Endodermal cell (in vitro differentiated cells): ENCODE measurements around the gene IFT27. TPM values are rescaled to one million over a fixed set of nuclear protein-coding genes. Genes with fewer than 3 reads are reported as not detected.
A peak's percentile ranks its signal among the peaks of the same experiment; 100 is the strongest.

Experiments used
- DNase-seq: peaks from one replicate; pipeline ENCODE4 v3.0.0-alpha.2; 2017
- H3K27ac ChIP-seq: 2 replicates; pipeline ENCODE4 v1.5.1; 2013; ENCODE audit warnings: mild to moderate bottlenecking, low read depth, low read length, moderate library complexity
- H3K27me3 ChIP-seq: 2 replicates; pipeline ENCODE4 v1.6.1; 2013; ENCODE audit warnings: mild to moderate bottlenecking, low read length, moderate library complexity; ENCODE audit not compliant: insufficient read depth, control insufficient read depth, poor library complexity, severe bottlenecking
- H3K36me3 ChIP-seq: 2 replicates; pipeline ENCODE4 v1.7.0; 2013; ENCODE audit warnings: mild to moderate bottlenecking, low read length, moderate library complexity; ENCODE audit not compliant: control insufficient read depth, insufficient read depth
- H3K4me1 ChIP-seq: one replicate; pipeline ENCODE4 v1.7.0; 2013; ENCODE audit warnings: low read length; ENCODE audit not compliant: control insufficient read depth, insufficient read depth
- H3K4me3 ChIP-seq: 2 replicates; pipeline ENCODE4 v1.5.1; 2013; ENCODE audit warnings: mild to moderate bottlenecking, low read length, moderate library complexity
- H3K9ac ChIP-seq: 2 replicates; pipeline ENCODE4 v1.6.1; 2013; ENCODE audit warnings: mild to moderate bottlenecking, low read length, moderate library complexity; ENCODE audit not compliant: poor library complexity, severe bottlenecking; ENCODE audit errors: extremely low read depth
- H3K9me3 ChIP-seq: 2 replicates; pipeline ENCODE4 v1.6.1; 2013; ENCODE audit warnings: mild to moderate bottlenecking, low read length, moderate library complexity; ENCODE audit not compliant: control insufficient read depth
- H3K27ac Mint-ChIP-seq: 2 replicates; pipeline ENCODE4 v1.8.0; 2020; ENCODE audit warnings: mixed read lengths
- H3K27me3 Mint-ChIP-seq: 2 replicates; pipeline ENCODE4 v1.8.0; 2021; ENCODE audit warnings: mild to moderate bottlenecking, mixed read lengths; ENCODE audit not compliant: insufficient read depth
- H3K36me3 Mint-ChIP-seq: 2 replicates; pipeline ENCODE4 v1.8.0; 2020; ENCODE audit warnings: low read depth, mixed read lengths
- H3K4me1 Mint-ChIP-seq: 2 replicates; pipeline ENCODE4 v1.8.0; 2020; ENCODE audit warnings: mixed read lengths
- H3K4me3 Mint-ChIP-seq: 2 replicates; pipeline ENCODE4 v1.8.0; 2020; ENCODE audit warnings: mild to moderate bottlenecking, moderate library complexity, mixed read lengths
- H3K9me3 Mint-ChIP-seq: 2 replicates; pipeline ENCODE4 v1.8.0; 2020; ENCODE audit warnings: mild to moderate bottlenecking, mixed read lengths
- WGBS, 2 experiments: methylation state at CpG; one replicate each; pipeline versions ENCODE4 v1.1.5 to v1.1.7; 2013; ENCODE audit warnings: missing lambda C conversion rate in 2 of 2, mixed read lengths in 1 of 2; ENCODE audit not compliant: insufficient coverage in 1 of 2, insufficient read length in 1 of 2; 5-methylcytosine and 5-hydroxymethylcytosine counted together
- total RNA-seq, 2 donors: library from RNA; stranded (reverse); fragmentation: NEBNext Ultra II Directional in 1 of 2; extraction: Animal tissue kit (Norgen Biotek cat#: 25700) in 1 of 2; gene quantifications; 2 replicates in 1 of 2; 3 replicates in 1 of 2; pipeline ENCODE4 v1.2.1, GENCODE V29; 2021
- TF ChIP-seq, protein P1 (sequence below): fragments of 200-600 bp; sonication (generic); conservative IDR thresholded peaks from 2 replicates; pipeline ENCODE4 v1.5.0; 2021; ENCODE audit warnings: antibody characterized with exemption, mild to moderate bottlenecking

Gene IFT27
- total RNA-seq, 2 donors from 2014 or later: 49.8 to 65.2 TPM

- no peaks in the 10 kb centered on the region for H3K4me1 ChIP-seq
- Mint-ChIP-seq H3K9me3 (no peaks in the 10 kb centered on the region), H3K4me1 (no peaks in the 10 kb centered on the region), H3K27ac (no peak overlapping the region), H3K4me3 (no peak overlapping the region), H3K27me3 (peaks cover 4% of the 10 kb centered on the region), H3K36me3 (peaks cover 27% of the 10 kb centered on the region)
- H3K9me3 ChIP-seq: no peaks in the 10 kb centered on the region
- H3K27me3 ChIP-seq: no peaks in the 10 kb centered on the region
- peak; percentile 38 for DNase-seq
- TF ChIP-seq, protein P1, sequence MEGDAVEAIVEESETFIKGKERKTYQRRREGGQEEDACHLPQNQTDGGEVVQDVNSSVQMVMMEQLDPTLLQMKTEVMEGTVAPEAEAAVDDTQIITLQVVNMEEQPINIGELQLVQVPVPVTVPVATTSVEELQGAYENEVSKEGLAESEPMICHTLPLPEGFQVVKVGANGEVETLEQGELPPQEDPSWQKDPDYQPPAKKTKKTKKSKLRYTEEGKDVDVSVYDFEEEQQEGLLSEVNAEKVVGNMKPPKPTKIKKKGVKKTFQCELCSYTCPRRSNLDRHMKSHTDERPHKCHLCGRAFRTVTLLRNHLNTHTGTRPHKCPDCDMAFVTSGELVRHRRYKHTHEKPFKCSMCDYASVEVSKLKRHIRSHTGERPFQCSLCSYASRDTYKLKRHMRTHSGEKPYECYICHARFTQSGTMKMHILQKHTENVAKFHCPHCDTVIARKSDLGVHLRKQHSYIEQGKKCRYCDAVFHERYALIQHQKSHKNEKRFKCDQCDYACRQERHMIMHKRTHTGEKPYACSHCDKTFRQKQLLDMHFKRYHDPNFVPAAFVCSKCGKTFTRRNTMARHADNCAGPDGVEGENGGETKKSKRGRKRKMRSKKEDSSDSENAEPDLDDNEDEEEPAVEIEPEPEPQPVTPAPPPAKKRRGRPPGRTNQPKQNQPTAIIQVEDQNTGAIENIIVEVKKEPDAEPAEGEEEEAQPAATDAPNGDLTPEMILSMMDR: no peak
- 90 to 93% methylated on average over 19 of the region's 19 CpGs for WGBS, 2 experiments
- H3K36me3 ChIP-seq: peaks cover 6% of the 10 kb centered on the region
- H3K4me3 ChIP-seq: no peak overlapping the region
- no peak overlapping the region for H3K9ac ChIP-seq
- H3K27ac ChIP-seq: no peak overlapping the region
Observed at GRCh38 chr22:36759481-36760159, 16.3 kb downstream of the IFT27 start.

DNA sequence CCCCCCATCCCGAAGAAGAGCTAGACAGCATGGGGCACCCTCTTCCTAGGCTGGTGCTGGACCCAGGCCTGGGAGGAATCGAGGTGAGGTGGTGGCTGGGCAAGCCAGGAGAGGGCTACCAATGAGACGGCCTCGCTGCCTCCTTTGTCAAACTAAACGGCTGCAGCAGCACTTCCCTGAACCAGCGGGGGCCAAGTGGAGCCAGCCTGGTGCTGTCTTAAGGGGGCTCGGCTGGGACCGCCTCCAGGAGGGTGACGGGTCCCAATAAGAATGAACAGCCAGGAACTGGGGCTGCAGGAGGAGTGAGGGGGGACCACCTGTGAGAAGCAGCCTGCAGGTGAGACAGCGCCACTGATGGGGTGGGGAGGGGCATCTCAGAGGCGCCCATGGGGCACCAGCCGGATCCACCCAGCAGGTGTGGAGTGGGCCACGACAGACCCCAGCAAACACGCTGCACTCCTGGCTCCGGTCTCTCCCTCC is 17.1 kb downstream of the IFT27 start:
- H3K27me3 Mint-ChIP-seq: peaks cover 10% of the 10 kb centered on the region
- H3K36me3 Mint-ChIP-seq: peaks cover 20% of the 10 kb centered on the region
- no peaks in the 10 kb centered on the region for H3K4me1 Mint-ChIP-seq
- peak; percentile 38 for DNase-seq
- H3K4me1 ChIP-seq: no peaks in the 10 kb centered on the region
- H3K9me3 ChIP-seq: no peaks in the 10 kb centered on the region
- no peak overlapping the region for H3K4me3 ChIP-seq
- no peak overlapping the region for H3K27ac ChIP-seq
- no peak overlapping the region for H3K27ac Mint-ChIP-seq
- WGBS, 2 experiments: 88 to 90% methylated on average over 12 to 15 of the region's 15 CpGs
- H3K9ac ChIP-seq: no peak overlapping the region
- H3K36me3 ChIP-seq: peaks cover 6% of the 10 kb centered on the region
- TF ChIP-seq, protein P1: no peak
- no peak overlapping the region for H3K4me3 Mint-ChIP-seq
- H3K9me3 Mint-ChIP-seq: no peaks in the 10 kb centered on the region
- H3K27me3 ChIP-seq: peaks cover 3% of the 10 kb centered on the region

- TF ChIP-seq, protein P1: peak; percentile 94
- peaks cover 20% of the 10 kb centered on the region for H3K27me3 Mint-ChIP-seq
- no peaks in the 10 kb centered on the region for H3K4me1 Mint-ChIP-seq
Observed at GRCh38 chr22:36757668-36758211, 18.2 kb downstream of the IFT27 start.

More at GRCh38 chr22:36757668-36758211, 18.2 kb downstream of the IFT27 start:
- Histone ChIP-seq H3K4me3 (no peak overlapping the region), H3K36me3 (peaks cover 2% of the 10 kb centered on the region), H3K4me1 (no peaks in the 10 kb centered on the region), H3K27me3 (peaks cover 13% of the 10 kb centered on the region), H3K9ac (no peak overlapping the region), H3K27ac (no peak overlapping the region), H3K9me3 (no peaks in the 10 kb centered on the region)
- peak; percentile 96 for DNase-seq
- no peaks in the 10 kb centered on the region for H3K9me3 Mint-ChIP-seq
- no peak overlapping the region for H3K4me3 Mint-ChIP-seq
- H3K36me3 Mint-ChIP-seq: peaks cover 9% of the 10 kb centered on the region
- WGBS, 2 experiments: 73 to 77% methylated on average over 14 to 19 of the region's 19 CpGs
- H3K27ac Mint-ChIP-seq: no peak overlapping the region
